Natural killer cell (primary cell): ENCODE results near the gene PNCK. TPM values are rescaled to one million over a fixed set of nuclear protein-coding genes. Genes with fewer than 3 reads are reported as not detected.

Experiments used
- ATAC-seq, 3 donors: fragments of 150-1000 bp in 2 of 3; fragments of 200-7000 bp in 1 of 3; cut with Tn5 transposase; 1 replicate in 1 of 3; 2 replicates in 2 of 3; pipeline ENCODE4 v1.10.0; 2021; ENCODE audit warnings: mild to moderate bottlenecking in 2 of 3, moderate library complexity in 2 of 3
- DNase-seq, 2 donors: peaks; one replicate each; pipeline versions ENCODE4 v3.0.0 to v3.0.0-alpha.2; 2013 to 2021; ENCODE audit warnings: mixed read lengths in 1 of 2
- H3K27ac ChIP-seq: one replicate; pipeline ENCODE4 v1.5.1; 2013; ENCODE audit warnings: mild to moderate bottlenecking, low read length
- H3K27me3 ChIP-seq: one replicate; pipeline ENCODE4 v1.6.1; 2013; ENCODE audit warnings: low read length; ENCODE audit not compliant: control insufficient read depth, insufficient read depth
- H3K36me3 ChIP-seq: one replicate; pipeline ENCODE4 v1.6.1; 2013; ENCODE audit warnings: low read length; ENCODE audit not compliant: control insufficient read depth, insufficient read depth
- H3K4me1 ChIP-seq: one replicate; pipeline ENCODE4 v1.6.1; 2013; ENCODE audit warnings: low read length; ENCODE audit not compliant: control insufficient read depth, insufficient read depth
- H3K4me3 ChIP-seq: one replicate; pipeline ENCODE4 v1.5.1; 2013; ENCODE audit warnings: low read length
- H3K9me3 ChIP-seq: one replicate; pipeline ENCODE4 v1.6.1; 2013; ENCODE audit warnings: low read length; ENCODE audit not compliant: control insufficient read depth, insufficient read depth
- H3K27ac Mint-ChIP-seq, 2 donors: one replicate each; pipeline ENCODE4 v1.8.0; 2022; ENCODE audit warnings: mild to moderate bottlenecking in 2 of 2, mixed read lengths in 2 of 2, moderate library complexity in 1 of 2
- H3K27me3 Mint-ChIP-seq, 2 donors: one replicate each; pipeline ENCODE4 v1.8.0; 2022; ENCODE audit warnings: low read depth in 2 of 2, mixed read lengths in 2 of 2
- H3K36me3 Mint-ChIP-seq: one replicate; pipeline ENCODE4 v1.8.0; 2022; ENCODE audit warnings: mixed read lengths
- H3K4me1 Mint-ChIP-seq, 2 donors: one replicate each; pipeline ENCODE4 v1.8.0; 2022; ENCODE audit warnings: mixed read lengths in 2 of 2
- H3K4me3 Mint-ChIP-seq: one replicate; pipeline ENCODE4 v1.8.0; 2022; ENCODE audit warnings: mild to moderate bottlenecking, moderate library complexity, mixed read lengths
- H3K9me3 Mint-ChIP-seq, 2 donors: one replicate each; pipeline ENCODE4 v1.8.0; 2022; ENCODE audit warnings: mixed read lengths in 2 of 2
- CTCF ChIP-seq: fragments of 200-600 bp; IDR thresholded peaks from one replicate; pipeline ENCODE4 v1.8.0; 2022; ENCODE audit warnings: antibody characterized with exemption
- WGBS: methylation state at CpG from one replicate; pipeline ENCODE4 v1.1.7; 2013; ENCODE audit warnings: missing lambda C conversion rate; ENCODE audit not compliant: insufficient coverage; 5-methylcytosine and 5-hydroxymethylcytosine counted together
- intact Hi-C: fragments of 100-400 bp; cut with micrococcal nuclease; formaldehyde crosslinking; loops from one replicate; pipeline ENCODE4 v1.14.2; 2022
- total RNA-seq, 4 donors: library from RNA; stranded (reverse); fragments of 120-200 nt in 1 of 4; gene quantifications; one replicate each; pipeline versions ENCODE4 v1.2.3 to v1.2.4, GENCODE V29; 2013 to 2022

The PNCK gene
- total RNA-seq, 3 donors from 2014 or later (not counting 1 experiment from before 2014, with no cell fraction given) = 0.66 to 1.1 (median 0.97) TPM

- Histone ChIP-seq H3K9me3 (no peaks in the 10 kb centered on the region), H3K27me3 (no peaks in the 10 kb centered on the region), H3K27ac (no peak overlapping the region), H3K36me3 (peaks cover 30% of the 10 kb centered on the region), H3K4me1 (no peaks in the 10 kb centered on the region), H3K4me3 (no peak overlapping the region)
- intact Hi-C loops = no loop called here
- H3K36me3 Mint-ChIP-seq = no peaks in the 10 kb centered on the region
- H3K4me1 Mint-ChIP-seq = peaks cover 0 to 6% of the 10 kb centered on the region in 2 donors
- WGBS = 100% methylated on average over 15 of the region's 16 CpGs
- ATAC-seq = no peak
- no peak for DNase-seq
- no peak for TF ChIP-seq CTCF
- H3K27me3 Mint-ChIP-seq = no peaks in the 10 kb centered on the region
- H3K27ac Mint-ChIP-seq = no peak overlapping the region
- no peaks in the 10 kb centered on the region for H3K9me3 Mint-ChIP-seq
- no peak overlapping the region for H3K4me3 Mint-ChIP-seq
Observed at GRCh38 chrX:153703036-153703370, 29.4 kb upstream of the PNCK start.

DNA sequence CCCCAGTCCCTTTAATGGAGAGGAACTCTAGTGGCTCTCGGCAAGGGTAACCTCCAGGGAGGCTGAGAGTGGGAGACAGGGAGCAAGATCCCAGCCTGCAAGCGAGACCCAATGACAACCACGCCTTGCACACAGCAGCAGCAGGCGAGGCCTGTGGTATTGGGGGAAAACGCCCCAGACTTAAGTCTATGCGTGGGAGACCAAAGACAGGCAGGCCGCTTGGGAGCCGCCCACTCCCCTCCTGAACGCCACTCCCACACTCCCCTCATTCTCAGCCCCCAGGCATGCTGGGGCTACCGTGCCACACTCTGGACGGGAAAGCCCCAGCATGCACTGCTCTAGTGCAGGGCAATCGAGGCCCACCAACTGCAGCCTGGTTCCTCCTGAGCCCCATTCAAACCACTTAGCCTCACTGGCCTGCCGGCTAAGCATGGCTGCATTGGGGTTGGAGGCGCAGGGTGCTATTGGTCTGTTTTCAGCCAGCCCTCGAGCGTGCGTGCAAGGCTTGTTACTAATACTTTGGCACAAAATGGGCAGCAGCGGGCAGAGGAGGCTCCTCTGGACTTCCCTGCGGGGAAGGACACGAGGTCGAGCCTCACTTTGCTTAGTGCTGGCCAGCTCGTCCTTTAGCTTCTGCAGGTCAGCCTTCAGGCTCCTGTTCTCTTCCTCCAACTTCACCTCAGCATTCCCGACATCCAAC lies 28.9 kb upstream of the PNCK start:
- intact Hi-C loops = no loop called here
- no peak overlapping the region for H3K4me3 Mint-ChIP-seq
- DNase-seq (no peak), ATAC-seq (no peak)
- no peaks in the 10 kb centered on the region for H3K27me3 ChIP-seq
- H3K9me3 Mint-ChIP-seq = no peaks in the 10 kb centered on the region
- no peaks in the 10 kb centered on the region for H3K4me1 ChIP-seq
- no peaks in the 10 kb centered on the region for H3K27me3 Mint-ChIP-seq
- no peaks in the 10 kb centered on the region for H3K36me3 Mint-ChIP-seq
- peaks cover 0 to 6% of the 10 kb centered on the region in 2 donors for H3K4me1 Mint-ChIP-seq
- H3K27ac ChIP-seq = no peak overlapping the region
- H3K27ac Mint-ChIP-seq = no peak overlapping the region
- H3K9me3 ChIP-seq = no peaks in the 10 kb centered on the region
- H3K4me3 ChIP-seq = no peak overlapping the region
- 94% methylated on average over 22 of the region's 23 CpGs for WGBS
- no peak for TF ChIP-seq CTCF
- peaks cover 27% of the 10 kb centered on the region for H3K36me3 ChIP-seq

DNA sequence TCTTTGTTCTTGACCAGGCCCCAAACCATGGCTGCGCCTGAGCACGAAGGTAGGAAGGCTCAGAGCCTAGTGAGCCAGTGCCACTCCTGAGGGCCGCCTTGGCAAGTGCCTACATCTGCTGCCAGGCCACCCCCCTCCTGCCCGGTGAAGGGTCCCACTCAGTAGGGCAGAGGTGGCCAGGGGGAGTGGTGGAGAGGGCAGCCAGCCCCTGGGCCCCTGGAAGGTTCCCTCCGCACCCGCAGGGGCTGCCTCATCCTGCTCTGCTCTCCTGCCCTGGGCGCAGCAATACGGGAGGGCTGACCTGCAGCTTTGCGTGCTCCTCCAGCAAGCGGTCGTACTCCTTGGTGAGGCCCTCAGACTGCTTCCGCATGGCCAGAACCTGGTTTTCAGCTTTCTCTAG lies 28.1 kb upstream of the PNCK start:
- Mint-ChIP-seq H3K36me3 (no peaks in the 10 kb centered on the region), H3K4me1 (peaks cover 0 to 6% of the 10 kb centered on the region in 2 donors), H3K27ac (no peak overlapping the region), H3K27me3 (no peaks in the 10 kb centered on the region), H3K9me3 (no peaks in the 10 kb centered on the region), H3K4me3 (no peak overlapping the region)
- Histone ChIP-seq H3K9me3 (no peaks in the 10 kb centered on the region), H3K36me3 (peaks cover 27% of the 10 kb centered on the region), H3K27ac (no peak overlapping the region), H3K4me3 (no peak overlapping the region), H3K4me1 (no peaks in the 10 kb centered on the region), H3K27me3 (no peaks in the 10 kb centered on the region)
- ATAC-seq (no peak), DNase-seq (no peak)
- intact Hi-C loops = no loop called here
- no peak for TF ChIP-seq CTCF
- 100% methylated on average over 10 of the region's 12 CpGs for WGBS

- no peak for TF ChIP-seq CTCF
- peaks cover 0 to 6% of the 10 kb centered on the region in 2 donors for H3K4me1 Mint-ChIP-seq
- Histone ChIP-seq H3K4me3 (no peak overlapping the region), H3K27me3 (no peaks in the 10 kb centered on the region), H3K36me3 (peaks cover 27% of the 10 kb centered on the region), H3K27ac (no peak overlapping the region), H3K4me1 (no peaks in the 10 kb centered on the region), H3K9me3 (no peaks in the 10 kb centered on the region)
- 83% methylated on average over 2 of the region's 6 CpGs for WGBS
- peak overlapping the region in 1 of 2 donors; percentile 38 for H3K27ac Mint-ChIP-seq
- intact Hi-C loops = no loop called here
- no peaks in the 10 kb centered on the region for H3K27me3 Mint-ChIP-seq
- no peaks in the 10 kb centered on the region for H3K36me3 Mint-ChIP-seq
- ATAC-seq (no peak), DNase-seq (no peak)
- H3K9me3 Mint-ChIP-seq = no peaks in the 10 kb centered on the region
- no peak overlapping the region for H3K4me3 Mint-ChIP-seq
Observed at GRCh38 chrX:153700967-153701366, 27.4 kb upstream of the PNCK start.
